Liver (tissue), 9 donors: ENCODE measurements around the gene VWA5B1. TPM values are rescaled to one million over a fixed set of nuclear protein-coding genes. Genes with fewer than 3 reads are reported as not detected.

ENCODE experiments used
- DNase-seq: peaks from one replicate; pipeline ENCODE4 v3.0.0-alpha.2; 2017; ENCODE audit warnings: low spot score
- H3K27ac ChIP-seq, 2 donors: one replicate each; pipeline ENCODE4 v1.7.0; 2013; ENCODE audit warnings: inconsistent platforms in 2 of 2, low read length in 2 of 2, control low read depth in 1 of 2, low read depth in 1 of 2, mild to moderate bottlenecking in 1 of 2
- H3K27me3 ChIP-seq, 4 donors: one replicate each; pipeline versions ENCODE4 v1.6.1 to v1.7.0; 2013; ENCODE audit warnings: low read length in 3 of 4, inconsistent platforms in 1 of 4, mild to moderate bottlenecking in 1 of 4, moderate library complexity in 1 of 4; ENCODE audit not compliant: control insufficient read depth in 4 of 4, insufficient read depth in 4 of 4
- H3K36me3 ChIP-seq, 4 donors: one replicate each; pipeline versions ENCODE4 v1.6.1 to v1.7.0; 2013; ENCODE audit warnings: low read length in 3 of 4, mild to moderate bottlenecking in 3 of 4, low read depth in 1 of 4, moderate library complexity in 1 of 4; ENCODE audit not compliant: control insufficient read depth in 4 of 4, insufficient read depth in 3 of 4
- H3K4me1 ChIP-seq, 4 donors: one replicate each; pipeline versions ENCODE4 v1.6.1 to v1.7.0; 2013; ENCODE audit warnings: low read length in 3 of 4, mild to moderate bottlenecking in 3 of 4, moderate library complexity in 1 of 4; ENCODE audit not compliant: control insufficient read depth in 4 of 4, insufficient read depth in 4 of 4
- H3K4me3 ChIP-seq, 3 donors: one replicate each; pipeline versions ENCODE4 v1.6.1 to v1.7.0; 2013; ENCODE audit warnings: low read length in 3 of 3, control low read depth in 1 of 3, low read depth in 1 of 3, mild to moderate bottlenecking in 1 of 3
- H3K9ac ChIP-seq, 2 donors: one replicate each; pipeline ENCODE4 v1.7.0; 2013; ENCODE audit warnings: low read length in 2 of 2, mild to moderate bottlenecking in 2 of 2, moderate library complexity in 2 of 2, control low read depth in 1 of 2, low read depth in 1 of 2
- H3K9me3 ChIP-seq, 4 donors: one replicate each; pipeline versions ENCODE4 v1.6.1 to v1.7.0; 2013; ENCODE audit warnings: low read length in 3 of 4; ENCODE audit not compliant: control insufficient read depth in 4 of 4
- ATF3 ChIP-seq: IDR thresholded peaks from 2 replicates; pipeline ENCODE4 v1.6.1; 2016; ENCODE audit warnings: antibody characterized with exemption
- CTCF ChIP-seq: fragments of 150-350 bp; IDR thresholded peaks from 2 replicates; pipeline ENCODE4 v1.5.1; 2017; ENCODE audit warnings: improper control_type of control experiment, low read depth, low read length; ENCODE audit not compliant: missing input control
- EGR1 ChIP-seq, 2 donors: IDR thresholded peaks; 2 replicates each; pipeline ENCODE4 v1.6.1; 2016 to 2018; ENCODE audit warnings: antibody characterized with exemption in 2 of 2, low read depth in 2 of 2
- FOXA2 ChIP-seq: IDR thresholded peaks from 2 replicates; pipeline ENCODE4 v1.6.1; 2016; ENCODE audit warnings: antibody characterized with exemption
- GABPA ChIP-seq, 2 donors: IDR thresholded peaks in 1 of 2; conservative IDR thresholded peaks in 1 of 2; 2 replicates each; pipeline ENCODE4 v1.6.1; 2016; ENCODE audit warnings: antibody characterized with exemption in 2 of 2, mild to moderate bottlenecking in 1 of 2, moderate library complexity in 1 of 2
- HNF4A ChIP-seq, 2 donors: conservative IDR thresholded peaks; 2 replicates each; pipeline ENCODE4 v1.6.1; 2016; ENCODE audit warnings: antibody characterized with exemption in 2 of 2, mild to moderate bottlenecking in 2 of 2
- HNF4G ChIP-seq: IDR thresholded peaks from 2 replicates; pipeline ENCODE4 v1.6.1; 2016; ENCODE audit warnings: antibody characterized with exemption
- JUND ChIP-seq, 2 donors: IDR thresholded peaks; 2 replicates each; pipeline ENCODE4 v1.6.1; 2016; ENCODE audit warnings: antibody characterized with exemption in 2 of 2
- NR2F2 ChIP-seq: IDR thresholded peaks from 2 replicates; pipeline ENCODE4 v1.6.1; 2016; ENCODE audit warnings: antibody characterized with exemption
- RAD21 ChIP-seq, 2 donors: IDR thresholded peaks; 2 replicates each; pipeline ENCODE4 v1.6.1; 2016; ENCODE audit warnings: antibody characterized with exemption in 2 of 2, mild to moderate bottlenecking in 2 of 2
- REST ChIP-seq: IDR thresholded peaks from 2 replicates; pipeline ENCODE4 v1.6.1; 2016; ENCODE audit warnings: antibody characterized with exemption, mild to moderate bottlenecking
- RXRA ChIP-seq, 2 donors: IDR thresholded peaks; 2 replicates each; pipeline ENCODE4 v1.6.1; 2017 to 2018; ENCODE audit warnings: antibody characterized with exemption in 2 of 2, mild to moderate bottlenecking in 1 of 2
- SP1 ChIP-seq: IDR thresholded peaks from 2 replicates; pipeline ENCODE4 v1.6.1; 2018; ENCODE audit warnings: antibody characterized with exemption, mild to moderate bottlenecking
- TAF1 ChIP-seq: conservative IDR thresholded peaks from 2 replicates; pipeline ENCODE4 v1.6.1; 2016; ENCODE audit warnings: antibody characterized with exemption, mild to moderate bottlenecking
- YY1 ChIP-seq: IDR thresholded peaks from 2 replicates; pipeline ENCODE4 v1.6.1; 2016; ENCODE audit warnings: antibody characterized with exemption, mild to moderate bottlenecking
- ZBTB33 ChIP-seq: IDR thresholded peaks from 2 replicates; pipeline ENCODE4 v1.6.1; 2016; ENCODE audit warnings: antibody characterized with exemption
- WGBS: extraction: QIAGEN DNeasy Blood & Tissue Kit; methylation state at CpG from one replicate; pipeline ENCODE4 v1.1.7; 2013; 5-methylcytosine and 5-hydroxymethylcytosine counted together
- polyA plus RNA-seq, 2 donors: library from polyadenylated mRNA; stranded (reverse) in 1 of 2; unstranded in 1 of 2; fragments of 200-250 nt in 1 of 2; fragments of >200 nt in 1 of 2; fragmentation: Nextera tagmentation in 1 of 2; extraction: Ambion mirVana in 1 of 2; gene quantifications; one replicate each; pipeline versions ENCODE4 v1.2.1 to v1.2.3, GENCODE V29; 2013 to 2015
- total RNA-seq, 2 donors: library from RNA; depleted of rRNA; stranded (reverse); fragments of >200 nt; gene quantifications; one replicate each; pipeline ENCODE4 v1.2.3, GENCODE V29; 2014
- donor health status: healthy.
- donor health status: healthy.
- donor health status: healthy.
- donor health status: healthy.
- donor health status: healthy.

Gene VWA5B1
- total and polyA plus RNA-seq, 4 donors = not detected

- TF ChIP-seq HNF4G (no peak), TAF1 (no peak), NR2F2 (no peak), REST (no peak), FOXA2 (no peak), EGR1 (IDR thresholded peaks at IDR 0.05; ENCODE audit: low read depth in 2 of 2) (no peak), YY1 (no peak), RXRA (IDR thresholded peaks at IDR 0.05) (no peak), ATF3 (no peak), ZBTB33 (no peak), RAD21 (IDR thresholded peaks at IDR 0.05) (no peak)
- peaks cover 0 to 3% (median under 1%) of the 10 kb centered on the region in 4 donors for H3K27me3 ChIP-seq
- no peak for DNase-seq
Measured at GRCh38 chr1:20386323-20387081, 95.8 kb downstream of the VWA5B1 start.

GRCh38 chr1:20389571-20389970 lies 98.9 kb downstream of the VWA5B1 start:
- TF ChIP-seq REST = no peak
- TF ChIP-seq EGR1 (IDR thresholded peaks at IDR 0.05; ENCODE audit: low read depth in 2 of 2) = no peak
- no peak for TF ChIP-seq HNF4A (conservative IDR thresholded peaks at IDR 0.05)
- no peak for TF ChIP-seq JUND (IDR thresholded peaks at IDR 0.05)
- TF ChIP-seq NR2F2 = no peak
- no peak for TF ChIP-seq SP1
- no peak for TF ChIP-seq ZBTB33
- no peak for TF ChIP-seq CTCF
- no peak for TF ChIP-seq GABPA (IDR thresholded peaks at IDR 0.05 in 1 of 2, conservative IDR thresholded peaks at IDR 0.05 in 1 of 2)
- no peak for TF ChIP-seq YY1
- no peak for TF ChIP-seq TAF1
- TF ChIP-seq RAD21 (IDR thresholded peaks at IDR 0.05) = no peak
- Histone ChIP-seq H3K4me3 (no peak overlapping the region), H3K4me1 (no peaks in the 10 kb centered on the region), H3K9ac (no peak overlapping the region), H3K36me3 (no peaks in the 10 kb centered on the region), H3K27me3 (peaks cover 0 to 6% (median under 1%) of the 10 kb centered on the region in 4 donors), H3K9me3 (no peaks in the 10 kb centered on the region), H3K27ac (no peak overlapping the region)
- no peak for DNase-seq
- WGBS = 82% methylated on average over 11 of the region's 11 CpGs

More at GRCh38 chr1:20386323-20387081, 95.8 kb downstream of the VWA5B1 start:
- Histone ChIP-seq H3K9ac (no peak overlapping the region), H3K4me3 (no peak overlapping the region), H3K4me1 (no peaks in the 10 kb centered on the region), H3K27ac (no peak overlapping the region), H3K9me3 (no peaks in the 10 kb centered on the region), H3K36me3 (no peaks in the 10 kb centered on the region)
- 48% methylated on average over 9 of the region's 9 CpGs for WGBS
